Stimulated activated naive CD4-positive, alpha-beta T cell treated with Interleukin-2 at 50 U/mL for 16 hours (primary cell): ENCODE measurements around the gene ZNF296.
"Not testable (repeated sequence)": the region's sequence is repeated elsewhere in the genome, so short reads cannot be mapped to it uniquely, and the experiment has no call there.

Experiments used
- DNase-seq: peaks from one replicate; lab custom pipeline; 2025; lab: John Stamatoyannopoulos, UW

ZNF296 gene

DNA sequence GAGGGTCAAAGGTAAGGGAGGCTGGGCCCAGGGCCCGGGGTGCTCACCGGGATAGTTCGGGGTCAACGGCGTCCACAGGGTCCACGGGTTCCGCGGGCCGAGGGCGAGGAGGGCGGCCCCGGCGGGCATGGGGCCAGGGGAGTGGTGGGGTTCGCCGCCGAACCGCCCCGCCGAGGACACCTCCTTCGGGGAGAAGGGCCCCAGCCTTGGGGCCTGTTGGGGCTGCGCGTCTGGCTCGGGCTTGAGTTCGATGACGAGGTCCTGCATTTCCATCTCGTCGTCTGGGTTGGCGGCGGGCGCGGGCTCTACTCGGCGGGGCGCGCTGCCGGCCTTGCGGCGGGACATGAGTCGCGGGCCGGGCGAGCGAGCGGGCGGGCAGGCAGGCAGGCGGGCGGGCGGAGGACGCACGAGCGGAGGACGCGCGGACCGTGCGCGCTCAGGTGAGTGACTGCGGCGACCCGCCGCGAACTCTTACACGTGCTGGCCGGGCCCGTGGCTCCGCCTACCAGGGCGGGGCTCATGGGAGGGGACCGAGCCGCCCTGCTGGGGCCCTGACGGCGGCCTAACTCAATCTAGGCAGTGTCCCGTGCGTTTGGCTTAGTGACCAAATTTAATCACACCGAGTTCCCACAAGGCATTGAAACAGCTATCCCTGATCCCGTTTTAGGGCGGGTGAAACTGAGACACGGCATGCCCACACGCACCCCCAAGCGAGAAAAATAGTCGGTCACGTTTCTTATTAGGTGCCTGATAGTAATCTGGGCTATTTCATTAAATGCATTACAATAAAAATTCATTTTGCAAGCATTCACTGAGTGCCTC is at the start of gene ZNF296:
Gene ZNF296 (minus strand): TSS at position 450 of the 822 bp plus-strand sequence. CDS start 105 bp downstream, at position 345.
- peak; percentile 76 for DNase-seq

DNA sequence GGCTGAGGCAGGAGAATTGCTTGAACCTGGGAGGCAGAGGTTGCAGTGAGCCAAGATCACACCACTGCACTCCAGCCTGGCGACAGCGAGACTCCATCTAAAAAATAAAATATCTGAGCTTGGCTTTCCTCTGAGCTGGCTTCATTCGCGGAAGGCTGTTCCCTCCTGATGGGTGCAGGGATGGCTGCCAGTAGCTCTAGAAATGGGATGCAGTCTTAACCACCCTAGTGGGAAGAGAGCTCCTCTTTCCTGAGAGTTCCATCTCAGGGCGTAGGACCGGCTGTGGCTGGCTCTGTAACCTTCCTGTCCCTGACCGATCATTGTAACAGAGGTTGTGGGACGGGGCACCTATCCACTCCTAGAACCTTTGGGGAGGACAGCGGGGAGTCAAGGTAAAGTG is 49.1 kb upstream of the ZNF296 start:
- DNase-seq = no peak

DNA sequence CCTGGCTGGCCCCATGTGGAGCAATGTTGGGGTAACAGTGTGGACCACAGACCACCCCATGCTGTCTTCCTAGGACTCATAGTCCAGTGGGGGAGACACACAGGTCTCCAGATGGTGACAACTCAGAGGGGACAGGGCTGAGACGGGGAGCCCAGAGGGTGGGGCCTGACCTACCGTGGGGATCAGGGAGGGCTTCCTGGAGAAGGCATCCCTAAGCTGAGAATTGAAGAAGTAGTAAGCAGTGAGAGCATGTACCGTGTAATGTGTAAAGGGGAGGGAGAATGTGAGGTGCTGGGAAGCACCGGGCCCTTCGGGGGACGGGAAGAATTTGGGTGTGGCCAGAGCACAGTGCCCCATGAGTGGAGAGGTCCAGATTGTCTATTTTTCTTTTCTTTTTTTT is 47.7 kb upstream of the ZNF296 start:
- DNase-seq = no peak

DNA sequence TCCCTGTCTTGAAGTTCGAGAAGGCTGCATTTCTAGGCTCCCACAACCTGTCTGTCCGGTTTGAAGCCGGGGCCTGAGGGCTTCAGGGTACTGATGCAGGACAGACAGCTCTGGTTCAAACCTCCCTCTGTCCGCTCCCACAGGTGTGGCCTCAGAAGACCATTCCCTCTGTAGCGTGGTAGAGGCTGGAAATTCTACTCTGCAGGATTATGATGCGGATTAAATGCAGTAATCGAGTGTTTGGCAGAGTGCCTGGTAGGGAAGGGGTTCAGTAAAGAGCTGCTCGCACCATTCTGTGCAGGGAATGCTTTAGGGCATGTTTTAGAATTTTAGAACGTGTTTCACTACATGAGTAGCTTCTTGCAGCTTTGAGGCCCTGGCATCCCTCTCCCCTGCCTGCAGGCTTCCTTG is 47.2 kb upstream of the ZNF296 start:
- DNase-seq = no peak

DNA sequence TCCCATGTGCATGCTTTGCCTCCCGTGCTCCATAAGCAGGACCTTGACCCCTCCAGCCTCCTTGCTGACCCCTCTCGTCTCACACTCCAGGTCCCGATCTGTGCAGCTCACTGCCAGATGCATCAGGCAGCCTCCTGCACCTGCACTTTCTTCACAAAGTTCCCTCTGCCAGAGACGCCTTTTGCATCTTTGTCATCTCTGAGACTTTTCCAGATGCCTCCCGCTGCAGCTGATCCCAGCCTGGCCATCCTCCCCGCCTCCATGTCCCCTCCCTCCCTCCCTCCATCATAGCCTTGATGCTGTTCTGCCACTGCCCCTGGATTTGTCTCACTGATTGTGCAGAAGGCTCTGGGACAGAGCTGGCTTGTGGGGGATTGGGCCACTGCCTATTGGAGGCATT is 46.6 kb upstream of the ZNF296 start:
- DNase-seq = no peak

DNA sequence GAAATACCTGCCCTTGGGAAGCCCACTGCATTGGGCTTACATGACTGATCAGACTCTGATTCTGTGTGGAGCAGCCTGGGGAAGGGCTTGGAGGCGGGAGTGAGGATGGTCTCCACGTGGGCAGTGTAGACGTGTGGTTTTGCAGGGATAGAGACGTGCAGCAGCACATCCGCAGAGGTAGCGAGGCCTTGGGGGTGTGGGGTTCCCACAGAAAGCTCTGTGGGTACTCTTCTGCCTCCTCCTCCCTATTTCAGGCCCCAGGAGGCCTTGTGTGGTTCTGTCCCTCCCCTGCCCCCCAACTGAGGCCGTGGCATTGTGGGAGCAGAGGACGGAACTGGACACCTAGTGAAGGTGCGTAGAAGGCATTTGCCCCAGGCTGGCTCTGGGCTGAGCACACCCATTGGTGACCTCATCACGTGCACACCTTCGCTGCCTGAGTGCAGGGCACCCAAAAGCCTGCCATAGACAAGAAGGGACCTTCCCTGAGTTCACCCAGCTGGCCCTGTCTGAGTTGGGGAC is 45.6 kb upstream of the ZNF296 start:
- DNase-seq = no peak

DNA sequence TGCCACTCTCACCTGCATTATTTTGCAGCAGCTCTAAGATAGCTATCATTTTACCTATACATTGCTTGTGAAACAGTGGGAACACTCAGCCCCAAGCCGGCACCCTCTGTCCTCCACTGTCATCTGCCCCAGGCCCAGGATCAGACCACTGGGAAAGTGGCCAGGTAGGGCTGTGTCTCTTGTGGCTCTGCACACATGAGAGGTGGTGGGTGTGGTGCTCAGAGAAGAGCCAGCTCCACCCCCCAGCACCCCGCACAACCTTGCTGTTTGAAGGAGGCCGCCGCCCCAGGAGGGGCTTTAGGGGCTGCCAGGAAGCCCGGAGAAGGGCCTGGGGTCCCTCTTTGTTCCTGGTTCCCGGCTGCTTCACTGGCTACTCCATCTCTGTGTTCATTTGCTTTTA is 43.3 kb upstream of the ZNF296 start:
- DNase-seq = no peak

DNA sequence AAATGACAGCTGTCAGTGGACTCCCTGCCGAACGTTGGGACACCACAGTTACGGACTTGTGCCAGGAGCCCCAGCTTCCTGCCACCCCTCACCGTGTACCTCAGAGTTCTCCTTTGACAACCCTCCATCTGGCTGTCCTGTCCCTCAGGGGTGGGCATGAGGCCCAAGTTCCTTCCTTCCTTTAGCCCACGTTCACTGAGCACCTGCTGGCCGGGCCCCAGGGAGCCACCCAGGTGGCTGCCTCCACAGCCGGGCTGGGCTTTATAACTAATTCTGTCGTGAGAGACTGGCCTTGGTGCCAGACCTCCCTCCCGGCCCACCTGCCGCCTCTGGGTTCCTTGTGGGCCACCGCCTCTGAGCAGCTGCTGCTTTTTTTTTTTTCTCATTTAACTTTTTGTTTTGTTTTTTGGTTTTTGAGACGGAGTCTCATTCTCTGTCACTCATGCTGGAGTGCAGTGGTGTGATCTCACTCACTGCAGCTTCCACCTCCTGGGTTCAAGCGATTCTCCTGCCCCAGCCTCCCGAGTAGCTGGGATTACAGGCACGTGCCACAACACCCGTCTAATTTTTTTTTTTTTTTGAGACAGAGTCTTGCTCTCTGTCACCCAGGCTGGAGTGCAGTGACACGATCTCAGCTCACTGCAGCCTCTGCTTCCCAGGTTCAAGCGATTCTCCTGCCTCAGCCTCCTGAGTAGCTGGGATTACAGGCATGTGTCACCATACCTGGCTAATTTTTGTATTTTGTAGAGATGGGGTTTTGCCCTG is 42.5 kb upstream of the ZNF296 start:
- DNase-seq = not testable (repeated sequence)

DNA sequence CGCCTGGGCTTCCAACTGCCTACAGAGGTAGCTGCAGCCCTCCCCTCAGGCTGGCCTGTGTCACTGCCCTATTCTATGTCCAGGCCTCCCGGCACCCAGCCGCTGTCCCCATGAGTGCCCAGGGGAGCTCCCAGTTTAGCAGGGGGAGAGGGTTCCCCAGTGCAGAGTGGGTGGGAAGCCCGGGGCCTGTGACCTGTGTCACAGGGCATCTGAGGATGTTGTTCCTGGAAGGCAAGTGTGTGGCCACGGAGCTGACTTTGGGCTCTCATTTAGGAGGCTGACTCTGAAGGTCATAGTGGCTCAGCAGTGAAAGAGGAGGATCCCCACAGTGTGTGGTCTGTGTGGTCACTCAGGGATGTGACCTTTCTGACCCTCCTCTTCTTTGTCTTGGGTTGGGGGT is 41.8 kb upstream of the ZNF296 start:
- DNase-seq = no peak

DNA sequence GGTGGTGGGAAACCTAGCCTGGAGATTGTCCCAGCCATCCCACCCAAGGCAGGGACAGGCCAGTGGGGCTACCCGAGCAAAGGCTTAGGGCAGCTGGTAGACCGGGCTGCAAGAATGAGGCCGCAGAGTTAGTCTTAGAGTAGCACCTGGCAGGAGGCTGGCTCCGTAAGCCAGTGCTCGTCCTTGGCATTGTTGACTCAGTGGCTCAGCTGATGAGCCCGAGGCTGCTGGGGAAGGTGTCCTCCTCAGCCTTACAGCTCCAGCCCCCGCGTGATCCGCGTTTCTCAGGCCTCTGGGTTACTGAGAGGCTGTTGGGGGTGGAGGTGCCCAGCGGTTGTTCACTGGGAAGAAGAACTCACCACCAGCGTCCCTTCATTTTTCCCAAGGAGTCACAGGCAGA is 41.4 kb upstream of the ZNF296 start:
- no peak for DNase-seq

DNA sequence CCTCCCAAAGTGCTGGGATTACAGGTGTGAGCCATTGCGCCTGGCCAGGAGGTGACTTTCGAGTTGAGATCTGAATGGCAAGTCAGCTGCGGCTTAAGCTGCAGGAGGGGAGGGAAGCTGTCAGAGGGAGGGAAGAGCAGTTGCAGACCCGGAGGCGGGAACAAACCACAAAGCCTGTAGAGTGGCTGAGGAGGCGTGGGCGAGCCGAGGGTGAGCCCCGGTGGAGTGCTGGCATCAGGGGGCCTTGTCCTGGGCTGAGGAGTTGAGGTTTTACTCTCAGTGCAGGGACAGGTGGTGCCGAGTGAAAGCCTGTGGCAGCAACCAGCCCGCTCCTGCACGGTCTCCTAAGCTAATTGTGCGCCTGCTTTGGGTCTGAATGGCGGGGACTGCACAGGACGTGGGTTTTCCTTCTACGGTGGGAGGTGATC is 40.9 kb upstream of the ZNF296 start:
- peak; percentile 58 for DNase-seq

DNA sequence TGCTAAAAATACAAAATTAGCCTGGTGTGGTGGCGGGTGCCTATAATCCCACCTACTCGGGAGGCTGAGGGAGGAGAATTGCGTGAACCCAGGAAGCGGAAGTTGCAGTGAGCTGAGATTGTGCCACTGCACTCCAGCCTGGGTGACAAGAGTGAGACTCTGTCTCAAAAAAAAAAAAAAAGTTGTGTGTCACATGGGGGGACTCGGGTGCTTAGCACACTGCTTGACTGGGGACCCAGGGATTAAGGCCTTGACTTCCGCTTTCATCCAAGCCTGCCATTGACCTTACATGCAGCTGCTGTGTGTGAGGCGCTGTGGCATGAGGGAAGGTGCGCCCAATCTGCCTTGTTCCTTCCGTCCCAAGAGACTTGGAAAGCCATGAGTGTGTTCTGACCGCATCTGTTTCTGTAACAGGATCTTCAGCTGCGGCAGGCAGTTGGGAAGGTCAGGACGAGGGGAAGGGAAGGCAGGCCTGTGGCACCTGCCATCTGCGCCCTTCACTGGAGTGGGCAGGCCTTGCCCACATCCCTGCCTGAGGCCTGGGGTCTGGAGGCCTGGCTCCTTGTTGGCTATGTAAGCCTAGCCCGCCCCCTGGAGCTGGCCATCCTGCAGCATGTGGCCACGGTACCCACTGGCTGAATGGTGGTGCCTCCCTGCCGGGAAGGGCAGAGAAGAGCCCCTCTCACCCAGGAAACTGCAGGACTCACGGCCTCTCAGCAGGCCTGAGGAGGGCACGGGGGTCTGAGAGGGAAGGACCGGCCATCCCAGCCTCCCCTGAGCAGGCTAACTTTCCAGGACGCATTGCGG is 39.7 kb upstream of the ZNF296 start:
- no peak for DNase-seq

DNA sequence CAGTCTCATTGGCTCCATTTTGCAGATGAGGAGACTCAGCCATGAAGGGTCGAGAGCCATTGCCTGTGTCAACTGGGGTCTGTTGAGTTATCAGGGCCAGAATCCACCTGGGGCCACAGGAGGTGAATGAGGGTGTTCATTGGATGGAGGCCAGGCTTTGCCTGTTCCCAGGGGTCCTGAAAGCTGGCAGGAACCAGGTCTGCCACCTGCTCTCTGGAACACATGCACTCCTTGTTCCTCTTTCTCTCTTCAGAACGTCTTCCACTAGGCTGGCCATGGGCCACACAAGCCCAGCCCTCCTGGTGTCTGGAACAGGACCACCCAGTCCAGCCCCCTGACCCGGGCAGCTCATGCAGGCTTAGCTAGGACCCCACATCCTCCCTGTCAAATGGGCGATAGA is 37.8 kb upstream of the ZNF296 start:
- DNase-seq = no peak

DNA sequence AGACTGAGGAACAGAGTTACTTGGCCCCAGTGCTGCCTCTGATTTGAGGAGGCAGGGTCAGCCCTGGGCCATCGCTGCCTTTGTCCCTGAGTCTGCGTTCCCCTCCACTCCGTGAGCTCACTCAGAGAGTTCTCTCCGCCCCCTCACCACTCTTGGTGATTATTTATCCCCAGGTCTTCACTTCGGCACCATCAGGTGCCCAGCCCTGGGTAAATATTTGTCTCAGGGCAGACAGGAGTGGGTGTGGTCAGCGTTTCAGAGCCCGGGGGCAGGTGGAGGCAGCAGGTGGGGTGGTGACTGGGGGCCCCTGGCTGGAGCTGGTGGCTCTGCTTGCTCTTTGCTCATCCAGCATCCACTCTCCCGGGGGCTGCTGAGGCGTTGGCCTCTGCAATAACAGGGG is 37.4 kb upstream of the ZNF296 start:
- DNase-seq = no peak

DNA sequence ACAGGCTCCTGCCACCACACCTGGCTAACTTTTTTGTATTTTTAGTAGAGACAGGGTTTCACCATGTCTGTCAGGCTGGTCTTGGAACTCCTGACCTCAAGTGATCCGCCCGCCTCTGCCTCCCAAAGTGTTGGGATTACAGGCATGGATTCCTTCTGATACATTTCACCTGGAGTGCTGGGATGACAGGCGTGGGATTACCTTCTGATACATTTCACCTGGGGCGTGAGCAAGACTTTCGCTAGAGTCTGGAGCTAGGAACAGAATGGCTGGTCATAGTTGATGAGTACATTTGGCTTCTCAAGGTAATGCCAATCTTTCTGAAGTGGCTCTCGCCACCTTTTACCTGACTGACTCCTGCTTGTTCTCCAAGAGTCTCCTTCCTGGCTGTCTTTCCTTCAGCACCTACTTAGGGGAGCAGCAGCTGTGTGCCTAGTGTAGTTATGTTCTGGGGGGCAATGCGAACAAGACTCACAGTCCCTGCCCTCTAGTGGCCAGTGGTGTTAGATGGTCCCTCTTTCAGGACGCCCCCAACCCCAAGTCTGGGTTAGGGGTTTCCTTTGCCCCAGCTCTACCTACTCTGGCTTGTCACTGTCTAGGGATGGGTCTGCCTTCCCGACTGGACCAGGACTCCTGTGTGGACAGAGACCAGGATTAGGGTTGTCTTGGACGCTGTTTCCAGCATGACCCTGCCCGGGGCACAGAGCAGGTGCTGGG is 36.0 kb upstream of the ZNF296 start:
- DNase-seq = no peak

DNA sequence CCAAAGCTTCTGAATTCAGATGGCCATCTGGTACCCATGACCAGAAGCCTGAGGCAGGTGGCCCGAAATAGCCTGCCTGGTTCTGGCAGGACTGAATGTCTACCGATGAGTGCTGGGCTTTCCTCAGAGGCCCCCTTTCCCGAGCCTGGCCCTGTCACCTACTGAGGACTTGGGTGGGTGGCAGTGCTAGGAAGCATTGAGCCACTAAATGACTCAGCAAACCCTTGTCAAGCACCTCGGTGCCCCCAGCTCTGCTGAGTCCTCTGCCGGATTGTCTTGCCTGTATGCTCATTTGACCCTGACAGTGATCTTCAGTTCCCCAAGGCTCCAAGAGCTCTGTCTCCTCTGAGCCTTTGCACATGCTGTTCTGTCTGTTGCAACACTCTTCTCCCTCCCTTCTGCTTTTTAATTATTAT is 34.6 kb upstream of the ZNF296 start:
- DNase-seq = no peak

DNA sequence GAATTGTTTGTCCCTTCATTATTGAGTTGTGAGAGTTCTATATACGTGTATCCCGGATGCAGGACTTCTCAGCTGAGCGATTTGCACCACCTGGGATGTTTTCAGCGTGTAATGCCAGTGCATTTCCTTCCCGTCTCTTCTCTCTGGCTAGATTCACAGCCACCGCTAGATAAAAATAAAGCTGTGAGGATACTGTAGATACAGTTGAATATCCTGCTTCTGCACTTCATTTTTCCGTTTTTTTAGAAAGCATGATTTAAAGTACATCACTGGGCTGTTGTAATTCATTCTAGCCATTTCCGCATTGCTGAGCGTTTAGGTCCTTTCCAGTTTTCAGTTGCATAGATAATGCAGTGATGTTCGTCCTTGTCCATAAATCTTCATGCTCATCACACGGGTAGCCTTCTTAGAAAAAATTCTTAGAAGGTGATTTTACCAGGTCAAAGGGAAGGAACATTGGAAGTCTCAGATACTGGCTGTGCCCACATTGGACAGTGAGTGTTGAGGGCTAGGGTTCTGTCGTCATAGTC is 31.4 kb upstream of the ZNF296 start:
- no peak for DNase-seq

DNA sequence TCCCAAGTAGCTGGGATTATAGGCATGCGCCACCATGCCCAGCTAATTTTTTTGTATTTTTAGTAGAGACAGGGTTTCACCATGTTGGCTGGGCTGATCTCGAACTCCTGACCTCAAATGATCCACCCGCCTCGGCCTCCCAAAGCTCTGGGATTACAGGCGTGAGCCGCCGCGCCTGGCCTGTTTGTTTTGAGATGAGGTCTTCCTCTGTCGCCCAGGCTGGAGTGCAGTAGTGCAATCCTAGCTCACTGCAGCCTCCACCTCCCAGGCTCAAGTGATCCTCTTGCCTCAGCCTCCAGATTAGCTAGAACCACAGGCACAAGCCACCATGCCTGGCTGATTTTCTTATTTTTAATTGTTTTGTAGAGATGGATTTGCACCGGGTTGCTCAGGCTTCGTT is 30.1 kb upstream of the ZNF296 start:
- not testable (repeated sequence) for DNase-seq

DNA sequence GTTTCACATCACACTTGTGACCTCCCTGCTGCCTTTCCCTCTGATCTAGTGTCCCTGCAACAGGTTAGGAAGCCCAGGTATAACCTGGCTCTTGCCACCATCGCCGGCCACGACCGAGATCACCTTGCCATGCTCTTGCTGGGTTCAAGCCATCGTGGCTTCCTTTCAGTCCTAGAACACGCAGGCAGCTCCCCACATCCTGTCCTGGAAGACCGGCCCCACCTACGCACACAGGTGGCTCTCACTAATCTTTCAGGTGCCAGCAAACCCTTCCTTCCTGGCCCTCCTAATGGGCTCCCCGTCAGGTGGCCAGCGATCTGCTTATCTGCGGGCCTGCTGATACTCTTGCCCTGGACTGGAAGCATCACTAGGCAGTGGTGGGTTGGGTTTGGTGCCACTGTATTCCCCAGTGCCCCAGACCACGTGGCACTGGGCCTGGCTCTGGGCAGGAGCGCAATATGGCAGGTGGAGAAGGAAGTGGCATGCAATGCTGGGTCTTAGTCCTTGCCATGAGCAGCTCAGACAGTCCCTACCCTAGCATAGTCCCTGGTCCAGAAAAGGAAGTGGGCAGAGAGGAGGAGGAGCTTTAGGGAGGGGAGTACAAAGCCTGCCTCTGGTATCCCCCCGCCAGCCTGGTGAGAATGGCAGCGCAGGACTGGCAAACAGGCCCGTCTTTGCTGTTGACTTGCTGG is 28.5 kb upstream of the ZNF296 start:
- no peak for DNase-seq

DNA sequence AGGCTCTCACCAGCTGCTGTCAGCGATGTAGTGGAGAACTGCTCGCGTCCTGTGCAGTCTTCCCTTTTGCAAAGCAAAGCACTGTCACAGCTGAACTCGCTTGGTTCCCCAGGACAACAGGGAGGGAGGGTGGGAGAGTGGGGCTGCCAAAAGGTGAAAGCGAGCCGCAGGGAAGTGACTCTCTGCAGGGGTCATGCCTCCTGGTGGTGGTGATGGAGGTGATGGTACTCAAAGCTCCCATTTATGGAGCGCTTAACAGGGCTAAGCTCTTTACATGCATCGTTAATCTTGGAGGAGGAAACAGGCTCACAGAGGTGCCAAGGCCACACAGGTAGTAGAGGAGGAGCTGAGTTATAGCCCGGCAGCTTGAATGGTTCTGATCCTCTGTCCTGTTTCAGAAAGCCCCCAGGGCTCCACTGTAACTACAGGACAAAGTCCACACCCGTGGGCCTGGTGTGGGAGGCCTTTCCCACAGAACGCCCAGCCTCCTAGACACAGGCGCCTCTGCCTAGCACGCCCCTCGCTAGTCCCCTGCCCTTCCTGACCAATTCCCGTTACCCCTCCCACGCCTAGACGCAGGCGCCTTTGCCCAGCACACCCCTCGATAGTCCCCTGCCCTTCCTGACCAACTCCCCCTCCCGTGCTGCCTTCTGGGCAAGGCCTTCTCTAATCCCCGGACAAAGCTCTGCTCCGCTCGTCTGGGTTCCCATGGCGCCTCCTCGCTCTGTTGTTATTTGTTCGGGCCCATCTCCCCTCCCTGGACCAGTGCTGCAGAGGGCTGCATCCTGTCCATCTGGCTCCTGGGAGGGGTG is 27.4 kb upstream of the ZNF296 start:
- DNase-seq = no peak
